HG02610 (cell line): ENCODE measurements around the gene STK32B.
"Not testable (repeated sequence)": the region's sequence is repeated elsewhere in the genome, so short reads cannot be mapped to it uniquely, and the experiment has no call there.

Experiments
- ATAC-seq: cut with Tn5 transposase; IDR thresholded peaks from one replicate; pipeline ENCODE4 v1.9.1; 2021; ENCODE audit warnings: mild to moderate bottlenecking, moderate library complexity; ENCODE audit not compliant: unreplicated experiment

STK32B gene

GRCh38 chr4:5249727-5250126 lies 198.4 kb downstream of the STK32B start:
- no peak for ATAC-seq

- ATAC-seq, result not testable (repeated sequence)
These were observed 199.3 kb downstream of the STK32B start for GRCh38 chr4:5250536-5250935.

GRCh38 chr4:5256421-5256820 lies 205.1 kb downstream of the STK32B start:
- ATAC-seq, result no peak

- no peak for ATAC-seq
These were observed 205.8 kb downstream of the STK32B start for GRCh38 chr4:5257086-5257485.

- ATAC-seq, result no peak
These were observed 208.2 kb downstream of the STK32B start for GRCh38 chr4:5259471-5259870.

- ATAC-seq, result no peak
These were observed 208.8 kb downstream of the STK32B start for GRCh38 chr4:5260121-5260520.

GRCh38 chr4:5261866-5262265 lies 210.6 kb downstream of the STK32B start:
- ATAC-seq, result no peak

- no peak for ATAC-seq
These were observed 215.7 kb downstream of the STK32B start for GRCh38 chr4:5266991-5267390.

- no peak for ATAC-seq
These were observed 216.1 kb downstream of the STK32B start for GRCh38 chr4:5267408-5267807.

- no peak for ATAC-seq
These were observed 225.3 kb downstream of the STK32B start for GRCh38 chr4:5276475-5277075.

GRCh38 chr4:5277079-5277478 lies 225.8 kb downstream of the STK32B start:
- ATAC-seq, result no peak

GRCh38 chr4:5278213-5278612 lies 226.9 kb downstream of the STK32B start:
- ATAC-seq, result no peak

GRCh38 chr4:5280069-5280468 lies 228.8 kb downstream of the STK32B start:
- not testable (repeated sequence) for ATAC-seq

- no peak for ATAC-seq
These were observed 229.5 kb downstream of the STK32B start for GRCh38 chr4:5280828-5281227.

GRCh38 chr4:5283837-5284236 lies 232.6 kb downstream of the STK32B start:
- no peak for ATAC-seq

- ATAC-seq, result no peak
These were observed 233.2 kb downstream of the STK32B start for GRCh38 chr4:5284517-5284916.

GRCh38 chr4:5292101-5292500 lies 240.8 kb downstream of the STK32B start:
- no peak for ATAC-seq

GRCh38 chr4:5298000-5298787 lies 246.9 kb downstream of the STK32B start:
- ATAC-seq, result not testable (repeated sequence)

GRCh38 chr4:5300283-5300682 lies 249.0 kb downstream of the STK32B start:
- no peak for ATAC-seq

- no peak for ATAC-seq
These were observed 256.6 kb downstream of the STK32B start for GRCh38 chr4:5307928-5308327.

- no peak for ATAC-seq
These were observed 271.0 kb downstream of the STK32B start for GRCh38 chr4:5322321-5322720.

- ATAC-seq, result no peak
These were observed 279.2 kb downstream of the STK32B start for GRCh38 chr4:5330339-5330989.
